ENCODE measurements around the gene SMAD5.

The SMAD5 gene

DNA sequence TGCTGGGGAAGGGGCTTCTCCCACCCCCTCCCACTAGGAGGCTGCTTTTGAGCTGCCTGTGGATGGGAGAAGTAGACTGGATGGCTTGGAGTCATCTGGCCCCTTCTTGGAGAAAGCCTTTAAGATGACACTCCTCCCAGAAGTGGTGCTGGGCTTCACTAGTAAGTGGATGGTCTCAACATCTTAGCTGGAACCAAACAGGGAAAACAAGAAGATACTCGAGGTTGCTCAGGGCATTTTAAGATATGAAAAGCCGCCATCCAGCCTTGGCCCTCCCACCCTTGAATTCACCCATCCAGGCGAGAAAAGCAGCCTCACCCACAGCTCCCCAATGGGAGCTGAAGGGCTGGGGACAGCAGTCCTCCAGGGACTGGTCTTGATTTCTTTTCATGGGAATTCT lies 68.1 kb downstream of the SMAD5 start:
- no peaks in the 10 kb centered on the region for H3K9me3 ChIP-seq (ENCODE audit: low read length)
- no peak overlapping the region for H3K27ac ChIP-seq (ENCODE audit: low read depth, low read length)
- H3K36me3 ChIP-seq (ENCODE audit: insufficient read depth, low read length) = no peaks in the 10 kb centered on the region
- no peak overlapping the region for H3K4me3 ChIP-seq (ENCODE audit: low read depth in 1 of 2, low read length in 2 of 2)
- H3K27me3 ChIP-seq (ENCODE audit: control insufficient read depth in 1 of 2, insufficient read depth in 2 of 2, low read length in 2 of 2) = no peaks in the 10 kb centered on the region
- H3K9ac ChIP-seq (ENCODE audit: low read length) = no peak overlapping the region
- H3K4me1 ChIP-seq (ENCODE audit: insufficient read depth, low read length) = peaks cover 11% of the 10 kb centered on the region

DNA sequence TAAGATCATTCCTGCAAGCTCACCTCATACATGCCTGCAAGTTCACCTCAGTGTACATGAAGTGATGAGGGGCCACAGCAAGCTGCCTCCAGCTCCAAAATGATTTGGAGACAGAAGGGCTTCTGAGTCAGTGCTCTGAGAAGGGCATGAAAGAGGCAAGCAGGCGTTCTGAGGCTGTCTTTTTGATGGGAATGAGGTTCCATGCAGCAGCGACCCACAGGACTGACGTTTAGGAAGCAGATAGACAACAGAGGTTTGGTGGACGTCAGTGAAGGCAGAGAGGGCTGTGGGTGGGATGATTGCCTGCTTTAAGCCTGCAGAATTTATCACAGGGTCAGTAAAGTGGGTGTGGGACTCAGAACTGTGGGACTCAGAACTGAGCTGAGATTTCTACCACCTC lies 69.2 kb downstream of the SMAD5 start:
- no peaks in the 10 kb centered on the region for H3K27me3 ChIP-seq (ENCODE audit: control insufficient read depth in 1 of 2, insufficient read depth in 2 of 2, low read length in 2 of 2)
- H3K4me1 ChIP-seq (ENCODE audit: insufficient read depth, low read length) = peaks cover 6% of the 10 kb centered on the region

DNA sequence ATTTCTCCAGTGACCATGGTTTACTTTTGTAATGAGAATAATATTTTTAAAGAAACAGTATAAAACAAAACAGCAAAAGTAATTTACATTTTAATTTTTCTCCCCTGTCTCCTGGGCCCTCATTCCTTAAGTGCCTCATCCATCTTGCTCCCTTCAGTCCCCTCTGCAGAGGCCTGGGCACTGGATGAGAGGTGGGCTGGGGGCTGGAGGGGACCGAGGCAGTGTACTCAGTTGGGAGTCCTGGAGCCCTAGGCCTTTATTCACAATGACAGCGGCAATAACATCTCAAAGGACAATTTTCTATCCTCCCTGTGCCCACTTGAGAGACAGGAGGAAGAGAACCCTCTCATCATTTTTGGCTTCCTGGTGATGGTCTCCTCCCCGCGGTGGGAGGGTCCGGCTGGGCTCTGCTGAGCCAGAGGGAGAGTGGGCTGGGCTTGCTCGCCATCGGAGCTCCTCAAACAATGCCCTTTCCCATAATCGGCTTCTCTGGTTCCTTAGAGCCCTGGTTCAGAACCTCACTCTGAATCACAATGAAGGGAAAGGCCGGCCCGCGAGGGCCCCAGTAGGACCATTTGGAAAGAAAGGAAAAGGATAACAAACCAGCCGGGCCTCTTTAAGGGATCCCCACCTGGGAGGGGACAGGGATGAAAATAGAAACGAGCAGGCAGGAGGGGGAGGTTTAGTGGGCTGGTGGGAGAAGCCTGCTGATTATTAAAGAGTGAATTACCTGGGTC lies 70.0 kb downstream of the SMAD5 start:
- Histone ChIP-seq H3K36me3 (ENCODE audit: insufficient read depth, low read length) (no peaks in the 10 kb centered on the region), H3K27me3 (ENCODE audit: control insufficient read depth in 1 of 2, insufficient read depth in 2 of 2, low read length in 2 of 2) (no peaks in the 10 kb centered on the region), H3K27ac (ENCODE audit: low read depth, low read length) (no peak overlapping the region), H3K9ac (ENCODE audit: low read length) (no peak overlapping the region), H3K9me3 (ENCODE audit: low read length) (no peaks in the 10 kb centered on the region), H3K4me1 (ENCODE audit: insufficient read depth, low read length) (peaks cover 3% of the 10 kb centered on the region), H3K4me3 (ENCODE audit: low read depth in 1 of 2, low read length in 2 of 2) (no peak overlapping the region)

More for the DNA sequence above, 69.2 kb downstream of the SMAD5 start:
- Histone ChIP-seq H3K4me3 (ENCODE audit: low read depth in 1 of 2, low read length in 2 of 2) (no peak overlapping the region), H3K36me3 (ENCODE audit: insufficient read depth, low read length) (no peaks in the 10 kb centered on the region), H3K27ac (ENCODE audit: low read depth, low read length) (no peak overlapping the region), H3K9me3 (ENCODE audit: low read length) (no peaks in the 10 kb centered on the region), H3K9ac (ENCODE audit: low read length) (no peak overlapping the region)

DNA sequence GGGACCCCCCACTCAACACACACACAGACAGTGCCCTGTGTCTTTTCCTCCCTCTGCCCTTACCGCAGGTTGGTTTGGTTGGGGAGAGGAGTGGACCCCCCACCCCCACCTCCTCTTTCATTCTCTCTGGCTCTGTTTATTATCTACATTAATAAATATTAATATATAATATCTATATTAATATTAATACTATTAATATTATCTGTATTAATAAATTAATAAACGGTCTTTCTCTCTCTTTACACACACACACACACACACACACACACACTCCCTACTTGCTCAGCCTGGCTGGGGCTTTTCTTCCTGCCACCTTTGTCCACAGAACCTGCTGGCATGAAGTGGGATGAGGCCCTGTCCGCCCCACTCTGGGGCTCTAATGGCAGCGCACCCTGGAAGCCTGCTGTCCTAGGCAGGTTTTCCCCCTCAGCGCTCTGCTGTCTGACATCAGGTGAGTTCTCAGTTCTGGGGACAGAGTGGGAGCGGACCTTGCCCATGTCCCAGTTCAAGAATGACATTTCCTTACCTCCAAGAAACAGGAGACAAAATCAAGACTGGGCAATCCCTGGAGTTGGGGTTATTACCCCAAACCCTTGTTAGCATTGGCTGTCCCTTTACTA lies 70.8 kb downstream of the SMAD5 start:
- Histone ChIP-seq H3K9me3 (ENCODE audit: low read length) (no peaks in the 10 kb centered on the region), H3K36me3 (ENCODE audit: insufficient read depth, low read length) (no peaks in the 10 kb centered on the region)

DNA sequence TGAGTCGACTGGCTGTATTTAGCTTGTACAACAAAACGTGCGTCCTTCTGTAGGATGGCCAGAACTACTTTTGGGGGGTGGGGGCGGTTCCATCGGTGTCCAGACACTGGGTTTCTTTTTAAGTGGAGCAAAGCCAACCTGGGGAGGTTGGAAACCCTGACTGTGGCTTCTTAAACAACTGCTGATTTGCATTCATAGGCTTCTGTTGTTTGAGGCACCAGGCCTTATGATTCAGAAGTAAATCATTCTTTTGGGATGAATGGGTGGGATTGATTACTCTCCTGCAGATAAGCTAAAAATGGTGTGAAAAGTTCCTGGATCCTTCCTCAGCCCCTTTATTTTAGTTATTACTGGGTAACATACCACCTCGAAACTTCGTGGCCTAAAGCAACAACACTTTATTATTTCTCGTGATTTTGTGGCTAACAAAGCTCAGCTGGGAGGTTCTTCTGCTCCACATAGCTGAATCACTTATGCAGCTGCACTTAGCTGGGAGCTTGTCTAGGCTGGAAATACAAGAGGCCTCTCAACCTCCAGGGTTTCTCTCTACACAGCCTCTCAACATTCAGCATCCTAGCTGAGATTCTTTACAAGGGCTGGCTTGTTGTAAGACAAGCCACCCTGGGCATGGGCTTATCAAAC lies 72.5 kb downstream of the SMAD5 start:
- Histone ChIP-seq H3K9me3 (ENCODE audit: low read length) (no peaks in the 10 kb centered on the region), H3K36me3 (ENCODE audit: insufficient read depth, low read length) (no peaks in the 10 kb centered on the region), H3K27ac (ENCODE audit: low read depth, low read length) (no peak overlapping the region), H3K9ac (ENCODE audit: low read length) (no peak overlapping the region), H3K4me3 (ENCODE audit: low read depth in 1 of 2, low read length in 2 of 2) (no peak overlapping the region), H3K27me3 (ENCODE audit: control insufficient read depth in 1 of 2, insufficient read depth in 2 of 2, low read length in 2 of 2) (no peaks in the 10 kb centered on the region), H3K4me1 (ENCODE audit: insufficient read depth, low read length) (no peaks in the 10 kb centered on the region)

More for the DNA sequence above, 70.8 kb downstream of the SMAD5 start:
- H3K9ac ChIP-seq (ENCODE audit: low read length) = no peak overlapping the region
- H3K4me3 ChIP-seq (ENCODE audit: low read depth in 1 of 2, low read length in 2 of 2) = no peak overlapping the region
- no peak overlapping the region for H3K27ac ChIP-seq (ENCODE audit: low read depth, low read length)
- H3K4me1 ChIP-seq (ENCODE audit: insufficient read depth, low read length) = no peaks in the 10 kb centered on the region
- no peaks in the 10 kb centered on the region for H3K27me3 ChIP-seq (ENCODE audit: control insufficient read depth in 1 of 2, insufficient read depth in 2 of 2, low read length in 2 of 2)

DNA sequence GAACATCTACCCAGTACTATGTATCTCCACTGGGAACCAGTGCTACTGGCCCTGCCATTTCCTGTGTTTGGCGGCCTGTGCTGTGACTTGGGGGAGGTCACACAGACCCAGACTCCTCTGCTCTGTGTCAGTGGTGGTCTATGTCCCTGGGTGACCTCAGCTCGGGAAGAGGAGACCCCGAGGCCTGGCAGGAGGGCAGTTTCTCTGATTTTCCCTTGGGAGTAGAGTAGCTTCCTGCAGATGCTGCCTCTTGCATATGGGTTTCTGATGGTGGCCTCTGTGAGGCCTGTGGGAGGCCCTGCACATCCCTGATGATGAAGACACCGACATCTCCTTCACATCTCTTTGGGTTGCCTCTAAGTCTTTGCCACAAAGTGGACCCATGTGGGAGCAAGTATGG lies 73.3 kb downstream of the SMAD5 start:
- no peaks in the 10 kb centered on the region for H3K9me3 ChIP-seq (ENCODE audit: low read length)
- no peaks in the 10 kb centered on the region for H3K27me3 ChIP-seq (ENCODE audit: control insufficient read depth in 1 of 2, insufficient read depth in 2 of 2, low read length in 2 of 2)
- H3K27ac ChIP-seq (ENCODE audit: low read depth, low read length) = no peak overlapping the region
- H3K9ac ChIP-seq (ENCODE audit: low read length) = no peak overlapping the region
- no peaks in the 10 kb centered on the region for H3K36me3 ChIP-seq (ENCODE audit: insufficient read depth, low read length)
- no peaks in the 10 kb centered on the region for H3K4me1 ChIP-seq (ENCODE audit: insufficient read depth, low read length)
- H3K4me3 ChIP-seq (ENCODE audit: low read depth in 1 of 2, low read length in 2 of 2) = no peak overlapping the region

DNA sequence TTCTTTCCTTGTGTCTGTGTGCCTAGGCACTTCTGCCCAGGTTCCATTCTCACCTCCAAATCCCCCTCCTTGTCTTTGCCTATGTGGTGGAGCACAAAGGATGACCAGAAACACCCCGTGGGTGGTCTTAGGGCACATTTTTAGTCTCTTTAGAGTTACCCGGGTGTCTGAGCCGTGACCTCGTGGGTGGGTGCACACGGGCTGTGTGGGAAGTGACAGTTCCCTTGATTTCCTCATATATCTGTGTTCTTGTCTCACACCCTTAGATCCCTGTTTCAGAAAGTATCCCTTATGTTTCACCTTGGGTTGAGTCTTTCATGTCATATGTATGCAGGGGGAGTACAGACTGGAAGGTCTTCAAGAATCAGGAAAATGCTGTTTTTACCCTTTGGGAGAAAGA lies 73.7 kb downstream of the SMAD5 start:
- no peaks in the 10 kb centered on the region for H3K27me3 ChIP-seq (ENCODE audit: control insufficient read depth in 1 of 2, insufficient read depth in 2 of 2, low read length in 2 of 2)
- H3K9ac ChIP-seq (ENCODE audit: low read length) = no peak overlapping the region
- no peaks in the 10 kb centered on the region for H3K9me3 ChIP-seq (ENCODE audit: low read length)
- H3K36me3 ChIP-seq (ENCODE audit: insufficient read depth, low read length) = no peaks in the 10 kb centered on the region
- H3K4me1 ChIP-seq (ENCODE audit: insufficient read depth, low read length) = no peaks in the 10 kb centered on the region
- H3K27ac ChIP-seq (ENCODE audit: low read depth, low read length) = no peak overlapping the region
- no peak overlapping the region for H3K4me3 ChIP-seq (ENCODE audit: low read depth in 1 of 2, low read length in 2 of 2)

DNA sequence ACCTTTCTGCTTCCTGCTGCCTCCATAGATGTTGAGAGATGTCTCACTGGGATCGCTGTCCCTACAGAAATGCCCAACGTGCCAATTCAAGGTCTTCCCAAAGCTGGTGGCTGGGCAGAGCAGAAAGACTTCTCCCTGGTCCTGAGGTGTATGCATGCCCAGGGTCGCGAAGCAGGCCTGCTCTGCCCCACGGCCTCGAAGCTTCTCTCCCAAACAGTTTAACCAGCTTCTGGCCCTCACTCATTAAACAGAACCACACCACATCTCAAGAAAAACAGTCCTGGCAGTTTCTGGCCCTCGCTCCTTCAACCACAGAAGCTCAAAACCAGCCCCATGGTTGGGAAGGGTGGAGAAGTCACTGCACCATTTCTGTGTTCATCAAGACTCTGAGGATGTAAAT lies 75.0 kb downstream of the SMAD5 start:
- Histone ChIP-seq H3K27ac (ENCODE audit: low read depth, low read length) (no peak overlapping the region), H3K9ac (ENCODE audit: low read length) (no peak overlapping the region), H3K4me1 (ENCODE audit: insufficient read depth, low read length) (no peaks in the 10 kb centered on the region), H3K36me3 (ENCODE audit: insufficient read depth, low read length) (no peaks in the 10 kb centered on the region), H3K4me3 (ENCODE audit: low read depth in 1 of 2, low read length in 2 of 2) (no peak overlapping the region), H3K9me3 (ENCODE audit: low read length) (no peaks in the 10 kb centered on the region), H3K27me3 (ENCODE audit: control insufficient read depth in 1 of 2, insufficient read depth in 2 of 2, low read length in 2 of 2) (peaks cover 0 to 4% of the 10 kb centered on the region in 2 donors)

DNA sequence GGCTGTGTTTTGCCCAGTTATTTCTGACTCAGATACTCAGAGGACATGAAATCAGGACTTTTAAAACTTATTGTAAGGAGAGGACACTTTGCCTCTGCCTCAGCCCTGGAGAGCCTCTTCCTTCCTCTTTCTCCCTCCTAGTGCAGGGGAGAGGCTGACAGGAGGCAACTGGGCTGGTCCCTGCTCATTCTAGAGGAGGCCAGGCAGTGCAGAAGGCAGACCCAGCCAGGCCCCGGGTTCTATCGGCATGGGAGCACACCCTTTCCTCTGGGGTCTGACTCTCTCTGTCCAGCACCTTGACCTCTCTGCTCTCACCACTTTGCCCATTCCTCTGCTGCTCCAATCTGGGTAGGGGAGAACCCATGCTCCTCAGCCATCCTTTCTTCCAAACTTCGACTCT lies 76.3 kb downstream of the SMAD5 start:
- H3K9ac ChIP-seq (ENCODE audit: low read length) = no peak overlapping the region
- no peaks in the 10 kb centered on the region for H3K4me1 ChIP-seq (ENCODE audit: insufficient read depth, low read length)
- H3K4me3 ChIP-seq (ENCODE audit: low read depth in 1 of 2, low read length in 2 of 2) = no peak overlapping the region
- no peak overlapping the region for H3K27ac ChIP-seq (ENCODE audit: low read depth, low read length)
- no peaks in the 10 kb centered on the region for H3K36me3 ChIP-seq (ENCODE audit: insufficient read depth, low read length)
- H3K9me3 ChIP-seq (ENCODE audit: low read length) = no peaks in the 10 kb centered on the region
- H3K27me3 ChIP-seq (ENCODE audit: control insufficient read depth in 1 of 2, insufficient read depth in 2 of 2, low read length in 2 of 2) = peaks cover 0 to 12% of the 10 kb centered on the region in 2 donors

DNA sequence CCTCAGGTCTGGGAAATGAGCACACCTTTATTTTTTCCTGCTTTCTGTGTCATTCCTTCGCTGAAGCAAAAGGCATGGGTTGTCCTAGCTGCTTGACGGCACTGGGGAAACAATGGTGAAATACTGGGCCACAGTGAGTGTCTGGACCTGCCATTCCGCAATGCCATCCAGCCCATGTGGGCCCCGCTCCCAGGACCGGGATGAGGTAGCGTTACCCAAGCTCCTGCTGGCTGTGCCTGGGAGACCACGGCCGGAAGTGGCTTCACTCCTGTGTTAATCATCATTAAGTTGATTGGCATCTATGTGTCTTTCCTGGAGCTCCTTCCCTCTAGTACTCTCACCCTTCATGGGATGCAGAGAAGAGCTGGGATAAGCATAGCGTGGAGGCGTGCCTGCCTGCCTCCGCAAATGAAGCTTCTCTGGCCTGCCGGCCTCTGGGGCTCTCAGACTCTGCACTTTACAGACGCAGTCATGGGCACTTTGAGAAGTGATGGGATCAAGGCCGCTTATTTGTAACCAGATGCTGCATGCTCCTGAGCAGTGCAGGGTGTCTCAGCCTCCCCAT lies 76.8 kb downstream of the SMAD5 start:
- Histone ChIP-seq H3K27me3 (ENCODE audit: control insufficient read depth in 1 of 2, insufficient read depth in 2 of 2, low read length in 2 of 2) (peaks cover 0 to 12% of the 10 kb centered on the region in 2 donors), H3K4me1 (ENCODE audit: insufficient read depth, low read length) (no peaks in the 10 kb centered on the region), H3K27ac (ENCODE audit: low read depth, low read length) (no peak overlapping the region), H3K4me3 (ENCODE audit: low read depth in 1 of 2, low read length in 2 of 2) (no peak overlapping the region), H3K36me3 (ENCODE audit: insufficient read depth, low read length) (no peaks in the 10 kb centered on the region), H3K9ac (ENCODE audit: low read length) (no peak overlapping the region), H3K9me3 (ENCODE audit: low read length) (no peaks in the 10 kb centered on the region)

DNA sequence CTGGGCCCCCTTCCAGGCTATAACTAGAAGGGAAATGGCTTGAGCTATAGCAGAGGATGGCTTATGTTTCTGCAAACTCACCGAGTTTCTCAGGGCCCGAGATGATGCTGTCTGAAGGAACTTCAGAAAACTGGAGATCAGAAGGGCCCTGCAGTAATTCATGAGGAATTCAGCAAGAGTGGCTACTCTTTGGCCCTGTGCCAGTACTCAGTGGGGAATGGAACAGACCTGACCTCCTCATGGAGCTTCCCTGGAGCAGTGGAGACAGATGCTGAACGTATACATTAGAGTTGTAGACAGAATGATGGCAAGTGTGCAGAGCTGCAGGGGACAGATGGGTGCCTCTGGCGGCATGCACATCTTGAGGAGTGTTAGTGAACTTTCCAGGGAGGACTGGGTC lies 77.6 kb downstream of the SMAD5 start:
- no peak overlapping the region for H3K9ac ChIP-seq (ENCODE audit: low read length)
- no peaks in the 10 kb centered on the region for H3K36me3 ChIP-seq (ENCODE audit: insufficient read depth, low read length)
- peaks cover 0 to 12% of the 10 kb centered on the region in 2 donors for H3K27me3 ChIP-seq (ENCODE audit: control insufficient read depth in 1 of 2, insufficient read depth in 2 of 2, low read length in 2 of 2)
- H3K4me3 ChIP-seq (ENCODE audit: low read depth in 1 of 2, low read length in 2 of 2) = no peak overlapping the region
- H3K4me1 ChIP-seq (ENCODE audit: insufficient read depth, low read length) = no peaks in the 10 kb centered on the region
- H3K9me3 ChIP-seq (ENCODE audit: low read length) = no peaks in the 10 kb centered on the region
- H3K27ac ChIP-seq (ENCODE audit: low read depth, low read length) = no peak overlapping the region
